ENCODE data around the gene MUC6.

The MUC6 gene

DNA sequence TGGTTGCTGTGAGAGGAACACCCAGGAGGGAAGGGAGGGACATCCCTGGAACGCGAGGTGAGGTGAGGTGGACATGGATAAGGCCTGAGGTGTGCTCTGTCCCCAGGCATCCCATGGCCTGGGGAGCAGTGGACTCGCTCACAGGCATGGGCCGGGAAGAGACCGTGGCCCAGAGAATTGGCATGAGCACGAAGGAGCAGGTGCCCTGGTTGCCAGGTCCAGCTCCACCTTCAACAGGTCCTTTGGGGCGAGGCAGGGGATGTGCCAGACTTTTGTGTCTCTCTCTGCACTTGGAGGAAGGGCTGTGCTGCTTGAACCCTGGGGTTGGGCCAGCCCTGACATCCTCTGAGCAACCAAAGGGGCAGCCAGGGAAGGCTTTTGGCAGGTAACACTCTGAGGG, 21.5 kb downstream of the MUC6 start:
- H3K4me3 ChIP-seq (ENCODE audit: low read depth, low read length) = no peak overlapping the region
- no peak for DNase-seq (ENCODE audit: low read depth)

DNA sequence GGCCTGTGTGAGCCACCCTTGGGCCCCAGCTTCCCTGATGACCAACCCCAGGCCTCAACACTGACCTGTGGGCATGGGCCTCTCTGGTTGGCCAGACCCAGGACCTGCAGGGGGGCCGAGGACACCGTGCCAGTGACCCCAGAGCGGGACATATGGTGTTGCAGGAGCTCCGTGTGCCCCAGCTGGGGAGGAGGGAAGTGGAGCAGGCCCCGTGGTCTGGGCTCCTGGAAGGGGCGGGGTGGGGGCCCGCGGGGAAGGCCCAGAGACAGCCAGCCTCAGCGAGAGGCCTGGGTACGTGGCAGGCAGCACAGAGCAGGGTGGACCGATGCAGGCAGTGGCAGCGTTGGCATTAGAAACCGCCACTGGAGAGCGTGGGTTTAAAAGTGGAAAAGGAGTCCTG, 22.2 kb downstream of the MUC6 start:
- no peak for DNase-seq (ENCODE audit: low read depth)
- H3K4me3 ChIP-seq (ENCODE audit: low read depth, low read length) = no peak overlapping the region

DNA sequence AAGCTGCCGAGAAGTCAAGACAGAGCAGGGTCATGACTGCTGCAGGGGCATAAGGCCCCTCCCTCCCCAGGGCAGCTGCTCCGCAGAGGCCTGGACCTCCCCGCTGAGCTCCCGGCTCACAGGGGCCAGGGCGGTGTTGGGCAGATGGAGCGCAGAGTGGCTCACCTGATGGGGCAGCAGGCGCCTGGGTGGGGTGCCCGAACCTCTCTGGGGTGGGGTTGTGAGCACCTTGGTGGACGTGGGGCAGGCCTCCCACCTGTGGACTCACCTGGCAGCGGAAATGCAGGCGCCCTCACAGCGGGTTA, 22.9 kb downstream of the MUC6 start:
- DNase-seq (ENCODE audit: low read depth) = no peak
- H3K4me3 ChIP-seq (ENCODE audit: low read depth, low read length) = no peak overlapping the region

DNA sequence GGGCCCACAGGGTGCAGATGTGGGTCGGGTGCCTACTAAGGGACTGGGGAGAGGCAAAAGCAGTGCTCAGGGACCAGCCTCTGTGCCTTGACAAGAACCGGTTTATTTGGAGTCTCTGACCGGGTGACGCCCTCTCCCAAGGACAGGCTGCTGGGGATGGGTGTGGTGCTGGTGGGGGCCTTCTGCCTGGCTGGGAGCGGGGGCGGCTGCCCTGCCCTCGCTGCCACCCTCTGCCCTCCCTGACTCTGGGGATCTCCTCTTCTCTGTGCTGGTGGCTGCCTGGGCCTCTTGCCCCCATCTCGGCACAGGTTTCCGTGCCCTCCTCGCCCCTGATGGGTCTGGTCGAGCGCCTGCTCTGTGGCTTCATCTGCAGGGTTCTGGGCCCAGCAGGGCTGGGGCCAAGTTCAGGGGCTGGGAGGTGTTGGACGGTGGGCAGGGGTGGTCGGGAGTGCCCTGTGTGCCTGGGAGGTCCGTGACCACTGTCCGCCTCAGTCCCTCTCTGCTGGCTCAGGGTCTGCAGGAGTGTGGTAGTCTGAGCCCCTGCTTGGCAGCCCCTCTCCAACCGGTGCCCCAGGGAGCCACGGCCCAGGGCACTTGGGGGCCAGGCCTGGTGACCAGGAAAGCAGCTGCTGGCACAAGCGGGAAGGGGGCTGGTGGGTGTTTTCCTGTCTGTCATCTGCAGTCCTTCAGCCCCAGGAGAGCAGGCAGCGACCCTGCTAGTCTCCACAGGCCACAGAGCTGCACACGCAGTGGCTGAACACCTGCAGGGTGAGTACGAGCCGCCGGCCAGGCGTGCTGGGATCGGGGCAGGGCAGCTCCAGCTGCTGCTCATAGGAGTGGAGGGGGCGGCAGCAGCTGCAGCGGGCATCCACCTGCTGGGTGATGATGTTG, 23.5 kb downstream of the MUC6 start:
- H3K4me3 ChIP-seq (ENCODE audit: low read depth, low read length) = no peak overlapping the region

DNA sequence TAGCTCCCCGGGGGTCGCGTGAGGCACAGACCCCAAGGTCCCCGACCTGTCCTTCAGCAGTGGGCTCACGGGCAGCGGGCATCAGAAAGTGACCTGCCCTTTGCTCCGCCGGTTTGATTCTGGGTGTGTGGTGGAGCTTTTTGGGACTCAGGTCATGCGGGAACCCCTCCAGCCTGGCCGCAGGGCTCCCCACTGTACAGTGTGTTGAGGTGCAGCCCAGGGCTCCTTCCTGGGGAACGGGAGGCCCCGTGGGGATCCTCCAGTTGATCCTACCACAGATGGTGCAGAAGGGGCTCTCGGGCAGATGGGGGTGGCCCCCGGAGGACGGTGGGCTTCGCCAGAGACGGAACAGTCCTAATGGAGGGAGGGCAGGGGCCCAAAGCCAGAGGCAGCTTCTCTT, 24.2 kb downstream of the MUC6 start:
- no peak for DNase-seq (ENCODE audit: low read depth)

More for the DNA sequence above, 23.5 kb downstream of the MUC6 start:
- DNase-seq (ENCODE audit: low read depth) = peak; percentile 30

DNA sequence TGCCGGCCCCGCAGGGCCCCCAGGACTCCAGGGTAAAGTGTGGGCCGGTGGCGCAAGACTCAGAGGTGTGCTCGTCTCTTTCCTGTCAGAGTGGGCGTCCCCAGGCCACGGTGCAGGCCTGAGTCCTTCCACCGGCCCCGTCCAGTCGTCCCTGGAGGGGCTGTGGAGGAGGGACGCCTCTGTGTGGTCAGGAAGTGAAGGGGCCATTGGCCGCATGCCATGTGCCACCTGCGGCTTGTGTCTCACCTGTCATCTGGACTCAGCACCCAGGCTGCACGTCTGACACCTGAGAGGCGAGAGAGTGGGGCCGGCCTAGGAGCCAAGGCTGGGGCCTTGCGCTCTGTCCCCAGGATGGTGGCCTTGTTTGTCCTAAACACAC, 25.2 kb downstream of the MUC6 start:
- no peak for DNase-seq (ENCODE audit: low read depth)
- no peak overlapping the region for H3K4me3 ChIP-seq (ENCODE audit: low read depth, low read length)

More for the DNA sequence above, 24.2 kb downstream of the MUC6 start:
- H3K4me3 ChIP-seq (ENCODE audit: low read depth, low read length) = no peak overlapping the region

DNA sequence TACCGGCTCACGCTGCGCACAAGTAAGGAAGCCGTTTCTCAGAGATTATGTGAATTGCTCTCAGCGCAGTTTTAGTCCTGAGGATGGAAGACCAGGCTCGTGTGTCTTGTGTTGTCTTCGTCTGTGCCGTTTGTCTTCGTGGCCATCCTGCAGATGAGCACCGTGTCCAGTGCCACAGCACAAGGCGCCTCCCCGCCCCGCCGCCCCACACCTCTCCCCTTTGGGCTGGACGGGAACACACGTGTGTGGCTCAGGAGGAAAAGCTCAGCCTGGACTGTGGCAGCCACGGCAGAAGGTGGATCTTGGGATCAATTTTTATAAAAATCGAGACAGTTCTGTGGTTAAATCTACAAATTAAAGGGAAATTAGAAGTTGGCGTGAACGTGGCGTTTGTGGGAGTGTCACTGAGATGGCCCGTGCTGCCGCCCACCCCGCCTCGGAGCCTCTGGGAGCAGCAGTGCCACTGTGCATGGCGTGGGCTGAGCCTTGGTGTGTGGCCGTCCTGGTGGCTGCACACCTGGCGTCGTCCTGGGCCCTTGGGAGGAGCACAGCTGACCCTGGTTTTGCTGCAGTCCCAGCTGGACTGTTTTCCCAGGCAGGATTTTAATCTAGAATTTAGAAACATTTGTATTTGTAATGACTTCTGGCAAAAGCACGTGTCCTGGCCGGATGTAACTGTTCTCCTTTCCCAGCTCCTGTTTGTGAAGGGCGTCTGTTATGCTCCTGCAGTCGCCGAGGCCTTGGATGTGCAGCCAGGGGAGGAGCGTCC, 25.8 kb downstream of the MUC6 start:
- DNase-seq (ENCODE audit: low read depth) = no peak
- H3K4me3 ChIP-seq (ENCODE audit: low read depth, low read length) = no peak overlapping the region

DNA sequence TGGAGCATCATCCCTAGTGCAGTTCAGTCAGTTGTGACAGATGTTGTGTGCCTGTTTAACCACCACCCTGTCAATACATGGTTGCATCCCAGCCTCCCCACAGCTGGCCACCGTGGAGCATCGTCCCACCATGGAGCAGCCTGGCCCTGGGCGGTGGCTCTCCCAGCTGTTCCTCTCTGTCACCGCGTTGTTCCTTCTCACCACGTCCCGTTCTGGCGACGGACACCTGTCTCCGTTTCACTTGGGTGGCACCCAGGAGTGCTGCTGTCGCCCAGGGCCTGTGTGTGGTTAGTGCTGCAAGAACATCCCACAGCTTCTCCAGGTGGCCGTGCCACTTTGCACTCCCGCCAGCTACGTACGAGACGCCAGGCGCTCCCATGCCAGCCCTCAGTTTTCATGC, 26.5 kb downstream of the MUC6 start:
- H3K4me3 ChIP-seq (ENCODE audit: low read depth, low read length) = no peak overlapping the region
- DNase-seq (ENCODE audit: low read depth) = no peak

DNA sequence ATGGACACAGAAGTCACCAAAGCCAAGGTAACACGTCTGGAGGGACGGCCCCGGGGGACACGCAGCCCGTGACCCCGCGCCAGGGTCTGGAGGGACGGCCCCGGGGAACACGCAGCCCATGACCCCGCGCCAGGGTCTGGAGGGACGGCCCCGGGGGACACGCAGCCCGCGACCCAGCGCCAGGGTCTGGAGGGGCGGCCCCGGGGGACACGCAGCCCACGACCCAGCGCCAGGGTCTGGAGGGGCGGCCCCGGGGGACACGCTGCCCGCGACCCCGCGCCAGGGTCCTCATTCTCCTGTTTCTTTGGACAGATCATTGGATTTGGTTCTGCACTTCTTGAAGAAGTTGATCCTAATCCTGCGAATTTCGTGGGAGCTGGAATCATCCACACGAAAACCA, 27.1 kb downstream of the MUC6 start:
- H3K4me3 ChIP-seq (ENCODE audit: low read depth, low read length) = no peak overlapping the region
- DNase-seq (ENCODE audit: low read depth) = no peak

DNA sequence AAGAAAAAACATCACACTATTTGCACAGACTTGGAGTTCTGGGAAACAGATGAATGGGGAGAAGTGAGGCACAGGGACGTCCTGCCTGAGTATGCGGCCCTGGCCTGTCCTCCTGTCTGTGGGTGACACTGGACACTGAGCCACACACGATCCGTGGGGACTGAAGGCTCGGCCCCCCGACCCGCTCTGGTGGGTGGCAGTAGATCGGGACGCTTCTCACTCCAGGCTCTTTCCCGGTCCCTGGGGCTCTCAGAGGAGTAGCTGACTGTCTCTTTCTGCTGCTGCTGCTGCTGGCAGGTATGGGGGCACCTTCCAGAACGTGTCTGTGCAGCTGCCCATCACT, 27.7 kb downstream of the MUC6 start:
- H3K4me3 ChIP-seq (ENCODE audit: low read depth, low read length) = no peak overlapping the region
- no peak for DNase-seq (ENCODE audit: low read depth)

DNA sequence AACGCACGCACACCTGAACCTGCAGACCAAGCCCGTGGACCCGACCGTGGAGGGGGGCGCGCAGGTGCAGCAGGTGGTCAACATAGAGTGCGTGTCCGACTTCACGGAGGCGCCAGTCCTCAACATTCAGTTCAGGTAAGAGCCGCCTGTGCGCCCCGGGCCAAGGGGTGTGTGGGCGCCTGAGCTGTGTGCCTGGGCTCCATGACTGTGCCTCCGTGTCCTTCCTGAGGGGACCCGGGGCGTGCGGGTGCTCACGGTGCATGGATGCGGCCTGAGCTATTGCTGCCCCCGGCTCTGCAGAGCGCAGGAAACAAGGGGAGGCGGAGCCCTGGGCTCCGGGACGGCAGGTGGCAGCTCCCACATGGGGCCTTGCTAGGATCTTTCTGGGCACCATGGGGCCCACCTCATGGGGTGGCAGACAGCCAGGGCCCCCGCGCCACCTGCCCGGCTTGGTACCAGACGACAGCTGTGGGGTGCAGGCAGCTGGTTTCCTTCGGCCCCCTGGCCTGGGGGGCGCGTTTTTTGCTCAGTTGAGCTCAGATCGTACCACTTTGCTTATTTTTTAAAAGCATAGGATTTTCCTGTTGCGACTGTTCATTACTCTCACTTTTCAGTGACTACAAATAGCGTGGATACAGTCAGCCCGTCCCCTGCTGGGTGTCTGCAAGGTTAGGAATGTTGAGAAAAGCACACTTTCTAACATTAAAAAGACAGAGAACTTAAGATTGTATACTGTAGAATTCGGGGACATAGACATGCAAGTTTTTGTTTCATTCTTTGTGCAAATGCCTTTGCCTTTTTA, 28.3 kb downstream of the MUC6 start:
- no peak overlapping the region for H3K4me3 ChIP-seq (ENCODE audit: low read depth, low read length)
- no peak for DNase-seq (ENCODE audit: low read depth)

DNA sequence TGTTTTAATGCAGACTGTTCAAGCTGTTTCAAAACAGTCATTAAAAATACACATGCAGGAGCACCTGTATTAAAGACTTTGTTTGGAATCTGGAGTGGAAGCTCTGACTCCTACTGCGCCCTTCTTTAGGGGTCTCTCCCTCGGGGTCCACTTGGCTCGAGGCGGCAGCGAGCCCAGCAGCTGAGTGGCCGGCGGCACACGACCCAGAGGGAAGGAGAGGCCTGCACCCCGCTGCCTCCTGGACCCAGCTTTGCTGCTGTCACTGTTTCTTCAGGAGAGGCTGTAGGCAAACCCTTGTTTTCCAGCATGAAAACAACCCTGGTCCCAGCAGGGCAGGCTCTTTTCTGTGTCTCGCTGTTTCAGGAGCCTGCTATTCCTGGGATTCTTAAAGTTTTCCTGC, 29.2 kb downstream of the MUC6 start:
- DNase-seq (ENCODE audit: low read depth) = no peak
- H3K4me3 ChIP-seq (ENCODE audit: low read depth, low read length) = no peak overlapping the region

DNA sequence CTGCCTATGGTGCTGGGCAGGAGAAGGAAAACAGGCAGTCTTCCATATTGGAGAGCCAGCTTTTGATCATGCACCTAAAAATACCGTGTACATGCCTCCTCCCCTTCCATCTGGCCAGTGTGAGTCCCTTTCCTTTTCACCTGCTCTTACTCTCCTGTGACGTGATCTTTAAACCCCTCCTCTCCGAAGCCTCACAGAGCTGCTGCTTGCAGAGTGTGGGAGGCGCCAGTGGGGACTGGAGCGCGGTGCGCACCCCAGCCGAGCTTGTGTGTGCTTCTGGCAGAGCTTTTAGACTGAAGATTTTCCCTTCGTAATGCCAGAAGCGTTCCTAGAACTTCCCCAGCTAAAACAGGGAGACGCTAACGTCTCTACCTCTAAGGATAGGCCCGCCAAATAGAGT, 29.8 kb downstream of the MUC6 start:
- DNase-seq (ENCODE audit: low read depth) = no peak

DNA sequence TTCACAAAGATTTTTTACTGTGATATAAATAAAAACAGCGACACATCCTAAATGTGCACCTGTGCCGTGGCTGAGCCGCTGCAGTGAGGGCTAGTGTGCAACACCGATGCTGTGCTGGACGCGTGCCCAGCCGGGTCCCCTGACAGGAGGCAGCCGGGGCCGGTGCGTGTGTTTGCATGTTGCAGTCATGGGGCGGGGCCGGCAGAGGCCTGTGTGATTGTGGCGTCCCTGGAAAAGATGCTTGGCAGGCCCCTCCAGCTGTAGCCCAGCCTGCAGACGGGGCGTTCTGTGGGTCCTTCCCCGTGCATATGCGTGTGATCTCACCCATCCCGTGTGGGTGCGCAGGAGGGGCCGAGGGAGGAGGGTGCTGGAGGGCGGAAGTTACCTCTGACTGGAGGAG, 30.6 kb downstream of the MUC6 start:
- peak; percentile 20 for DNase-seq (ENCODE audit: low read depth)
- H3K4me3 ChIP-seq (ENCODE audit: low read depth, low read length) = no peak overlapping the region

More for the DNA sequence above, 29.8 kb downstream of the MUC6 start:
- no peak overlapping the region for H3K4me3 ChIP-seq (ENCODE audit: low read depth, low read length)

DNA sequence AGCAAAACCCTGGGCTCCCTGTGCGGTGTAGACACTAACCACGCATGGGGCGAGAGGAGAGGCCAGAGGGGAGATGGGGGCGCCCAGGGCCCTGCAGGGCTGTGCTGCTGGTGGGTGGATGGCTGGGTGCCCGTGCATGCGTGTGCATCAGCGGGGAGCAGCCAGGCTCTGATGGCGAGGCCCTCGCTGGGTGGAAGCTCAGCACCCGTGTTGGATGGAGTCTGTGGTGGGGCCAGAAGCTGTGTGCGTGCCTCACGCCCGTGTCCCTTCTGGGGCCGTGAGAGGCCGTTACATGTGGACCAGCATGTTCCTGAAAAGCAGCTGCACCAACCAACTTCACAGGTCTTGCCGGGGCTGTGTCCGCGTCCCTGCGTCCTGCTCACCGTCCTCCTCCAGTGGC, 33.4 kb downstream of the MUC6 start:
- DNase-seq (ENCODE audit: low read depth) = no peak
- H3K4me3 ChIP-seq (ENCODE audit: low read depth, low read length) = no peak overlapping the region

DNA sequence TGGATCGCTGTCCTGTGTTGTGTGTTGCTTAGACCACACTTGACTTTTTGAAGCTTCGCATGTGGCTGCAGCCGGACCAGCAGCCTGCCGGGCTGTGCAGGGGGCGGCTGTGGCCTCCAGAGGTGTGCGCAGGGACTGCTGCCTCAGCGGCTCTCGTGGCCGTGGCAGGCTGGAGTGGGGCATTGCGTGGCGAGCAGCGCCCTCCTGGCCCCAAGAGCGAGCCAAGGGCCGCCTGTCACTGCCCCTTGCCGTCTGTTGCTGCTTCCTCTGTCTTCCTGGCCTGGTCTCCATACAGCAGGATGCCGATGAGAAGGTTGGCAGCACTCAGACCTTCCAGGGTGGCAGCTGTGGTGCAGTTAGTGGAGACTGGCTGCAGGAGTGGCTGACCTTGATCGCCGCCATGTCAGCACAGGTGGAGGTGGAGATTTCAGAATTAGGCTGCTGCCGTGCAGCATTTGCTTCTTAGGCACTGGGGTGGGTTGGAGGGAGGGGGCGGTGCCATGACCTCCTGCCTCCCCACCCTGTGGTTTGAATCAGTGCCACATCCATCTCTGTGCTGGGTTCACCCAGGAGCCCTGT, 34.0 kb downstream of the MUC6 start:
- H3K4me3 ChIP-seq (ENCODE audit: low read depth, low read length) = no peak overlapping the region
- no peak for DNase-seq (ENCODE audit: low read depth)

DNA sequence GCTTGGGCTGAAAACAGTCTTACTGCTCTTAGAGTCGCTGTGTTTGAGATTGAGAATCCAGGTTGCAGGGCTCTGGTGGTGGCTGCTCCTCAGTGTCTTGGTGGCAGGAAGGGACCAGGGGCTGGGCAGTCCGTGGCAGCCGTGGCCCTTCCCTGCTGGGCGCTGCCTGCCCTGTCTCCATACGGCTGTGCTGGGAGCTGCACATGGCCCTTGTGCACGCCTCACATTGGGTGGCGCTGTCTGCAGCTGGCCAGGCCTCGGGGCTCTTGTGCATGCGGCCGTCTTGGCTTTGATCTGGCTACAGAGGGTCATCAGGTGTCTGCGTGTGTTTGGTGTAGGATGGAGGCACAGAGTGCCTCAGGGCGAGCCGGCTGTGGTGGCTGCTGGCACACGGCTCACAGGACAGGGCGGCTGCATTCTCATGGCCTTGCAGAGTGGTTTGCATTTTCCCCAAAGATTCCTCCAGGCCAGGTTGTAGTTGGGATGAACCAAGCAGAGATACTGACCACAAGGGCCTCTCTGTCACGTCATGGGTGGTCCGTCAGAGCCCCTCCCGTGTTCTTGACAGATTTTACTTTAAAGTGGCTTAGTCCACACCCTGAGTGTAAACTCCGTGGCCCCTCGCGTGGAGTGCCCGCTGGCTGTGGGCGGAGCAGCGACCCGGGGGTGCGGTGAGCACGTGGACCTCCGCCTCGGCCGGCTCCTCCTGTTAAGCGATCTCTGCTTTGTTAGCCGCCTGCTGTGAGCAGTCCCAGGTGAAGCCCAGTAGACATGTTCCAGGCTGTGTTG, 34.7 kb downstream of the MUC6 start:
- DNase-seq (ENCODE audit: low read depth) = no peak
- H3K4me3 ChIP-seq (ENCODE audit: low read depth, low read length) = no peak overlapping the region

DNA sequence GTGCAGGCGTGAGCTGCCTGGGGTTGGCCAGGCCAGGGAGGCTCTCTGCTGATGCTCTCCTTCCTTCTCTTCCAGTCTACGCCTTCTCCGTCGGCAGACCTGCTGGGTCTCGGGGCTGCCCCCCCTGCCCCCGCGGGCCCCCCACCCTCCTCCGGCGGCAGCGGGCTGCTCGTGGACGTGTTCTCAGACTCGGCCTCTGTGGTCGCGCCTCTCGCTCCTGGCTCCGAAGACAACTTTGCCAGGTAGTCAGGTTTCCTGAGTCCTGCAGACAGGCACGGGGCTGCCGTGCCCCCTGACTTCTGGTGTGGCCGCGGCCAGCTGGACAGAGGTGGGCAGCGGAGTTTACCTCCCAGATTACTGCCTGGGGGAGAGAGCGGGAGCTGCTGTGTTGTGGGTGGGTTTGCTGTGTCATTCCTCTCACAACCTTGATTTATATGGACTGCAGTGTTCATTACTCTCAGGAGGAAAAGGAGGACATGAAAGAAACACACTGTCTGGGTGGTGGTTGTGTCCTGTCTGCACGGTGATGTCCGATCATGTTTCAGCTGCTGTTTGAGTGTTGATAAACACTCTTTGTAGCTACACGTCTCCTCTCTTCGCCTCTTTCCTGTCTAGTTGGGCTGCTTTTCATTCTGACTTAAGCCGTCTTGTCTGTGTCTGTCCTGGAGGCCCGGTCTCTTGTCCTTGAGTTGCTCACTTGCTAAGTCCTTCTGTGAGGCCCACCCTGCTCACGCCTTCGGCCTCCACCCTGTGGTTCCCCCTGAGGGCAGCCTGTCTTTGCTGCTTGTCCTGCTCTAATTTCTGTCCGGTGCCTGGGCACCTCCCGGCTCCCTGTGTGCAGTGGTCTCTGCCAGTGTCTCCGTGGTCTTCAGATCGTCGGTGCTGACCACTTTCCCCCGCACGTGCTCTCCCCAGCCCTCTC, 35.9 kb downstream of the MUC6 start:
- no peak for DNase-seq (ENCODE audit: low read depth)
- no peak overlapping the region for H3K4me3 ChIP-seq (ENCODE audit: low read depth, low read length)
